IPS-18c (cell line): Measurements from ENCODE around the gene CTDP1.

Experiments
- H3K4me3 ChIP-seq: 2 replicates; pipeline ENCODE4 v1.7.0; 2013; ENCODE audit warnings: low read depth, mild to moderate bottlenecking, low read length, moderate library complexity; ENCODE audit not compliant: insufficient read depth
- H3K9me3 ChIP-seq: one replicate; pipeline ENCODE4 v1.6.1; 2013; ENCODE audit warnings: mild to moderate bottlenecking, low read length, moderate library complexity; ENCODE audit not compliant: control insufficient read depth, insufficient read depth

CTDP1 gene

GRCh38 chr18:79677840-79678239 lies 1.8 kb upstream of the CTDP1 start:
- Histone ChIP-seq H3K9me3 (peaks cover 4% of the 10 kb centered on the region), H3K4me3 (no peak overlapping the region)

GRCh38 chr18:79678665-79679551 lies 695 bp upstream of the CTDP1 start:
- H3K9me3 ChIP-seq, result peaks cover 3% of the 10 kb centered on the region
- peak overlapping the region; percentile 99 for H3K4me3 ChIP-seq

- H3K4me3 ChIP-seq, result peak overlapping the region; percentile 99
- no peaks in the 10 kb centered on the region for H3K9me3 ChIP-seq
Observed at GRCh38 chr18:79680100-79680879, 687 bp downstream of the CTDP1 start.

GRCh38 chr18:79680891-79681339 lies 1.3 kb downstream of the CTDP1 start:
- H3K4me3 ChIP-seq, result peak overlapping the region; percentile 99
- H3K9me3 ChIP-seq, result no peaks in the 10 kb centered on the region

- no peaks in the 10 kb centered on the region for H3K9me3 ChIP-seq
- H3K4me3 ChIP-seq, result no peak overlapping the region
Observed at GRCh38 chr18:79681484-79682387, 2.1 kb downstream of the CTDP1 start.

- H3K9me3 ChIP-seq, result no peaks in the 10 kb centered on the region
- H3K4me3 ChIP-seq, result no peak overlapping the region
Observed at GRCh38 chr18:79682481-79682880, 2.9 kb downstream of the CTDP1 start.

GRCh38 chr18:79682894-79683625 lies 3.5 kb downstream of the CTDP1 start:
- Histone ChIP-seq H3K9me3 (no peaks in the 10 kb centered on the region), H3K4me3 (no peak overlapping the region)

- no peaks in the 10 kb centered on the region for H3K9me3 ChIP-seq
- no peak overlapping the region for H3K4me3 ChIP-seq
Observed at GRCh38 chr18:79683626-79684282, 4.2 kb downstream of the CTDP1 start.

- no peaks in the 10 kb centered on the region for H3K9me3 ChIP-seq
- no peak overlapping the region for H3K4me3 ChIP-seq
Observed at GRCh38 chr18:79684283-79684631, 4.7 kb downstream of the CTDP1 start.

- Histone ChIP-seq H3K4me3 (no peak overlapping the region), H3K9me3 (no peaks in the 10 kb centered on the region)
Observed at GRCh38 chr18:79684787-79685186, 5.2 kb downstream of the CTDP1 start.

GRCh38 chr18:79685281-79685680 lies 5.7 kb downstream of the CTDP1 start:
- H3K9me3 ChIP-seq, result no peaks in the 10 kb centered on the region
- H3K4me3 ChIP-seq, result no peak overlapping the region

- Histone ChIP-seq H3K9me3 (no peaks in the 10 kb centered on the region), H3K4me3 (no peak overlapping the region)
Observed at GRCh38 chr18:79685971-79686370, 6.4 kb downstream of the CTDP1 start.

GRCh38 chr18:79687806-79688205 lies 8.2 kb downstream of the CTDP1 start:
- Histone ChIP-seq H3K9me3 (no peaks in the 10 kb centered on the region), H3K4me3 (no peak overlapping the region)

GRCh38 chr18:79690071-79690470 lies 10.5 kb downstream of the CTDP1 start:
- Histone ChIP-seq H3K4me3 (no peak overlapping the region), H3K9me3 (no peaks in the 10 kb centered on the region)

- no peaks in the 10 kb centered on the region for H3K9me3 ChIP-seq
- H3K4me3 ChIP-seq, result no peak overlapping the region
Observed at GRCh38 chr18:79690586-79691482, 11.2 kb downstream of the CTDP1 start.
